ENCODE measurements around the gene CDSN. TPM values are rescaled to one million over a fixed set of nuclear protein-coding genes. Genes with fewer than 3 reads are reported as not detected.
A peak's percentile ranks its signal among the peaks of the same experiment; 100 is the strongest.

The CDSN gene
- total RNA-seq, 1 donor from 2014 or later, result not detected

DNA sequence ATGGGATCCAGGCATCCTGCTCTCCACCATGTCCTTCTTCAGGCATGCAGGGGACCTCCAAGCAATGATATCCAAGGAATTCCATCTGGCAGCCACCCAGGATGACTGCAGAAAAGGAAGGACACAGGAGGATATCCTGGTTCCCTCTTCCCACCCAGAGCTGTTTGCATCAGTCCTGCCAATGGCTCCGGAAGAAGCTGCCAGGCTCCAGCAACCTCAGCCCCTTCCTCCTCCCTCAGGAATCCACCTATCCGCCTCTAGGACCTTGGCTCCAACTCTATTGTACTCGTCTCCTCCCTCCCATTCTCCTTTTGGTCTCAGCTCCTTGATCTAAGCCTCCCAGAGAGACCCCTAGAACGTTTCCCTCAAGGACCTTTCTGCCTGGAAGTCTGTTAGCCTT is 19.4 kb upstream of the CDSN start:
- peaks cover 3% of the 10 kb centered on the region for H3K4me1 Mint-ChIP-seq (ENCODE audit: low read depth)
- H3K9me3 Mint-ChIP-seq, result no peaks in the 10 kb centered on the region
- peaks cover 9% of the 10 kb centered on the region for H3K36me3 Mint-ChIP-seq (ENCODE audit: low read depth)
- DNase-seq (ENCODE audit: low spot score), result no peak
- no peak overlapping the region for H3K4me3 Mint-ChIP-seq (ENCODE audit: low read depth)
- no peak overlapping the region for H3K27ac Mint-ChIP-seq
- intact Hi-C loops (cut with micrococcal nuclease), result no loop called here
- peaks cover 2% of the 10 kb centered on the region for H3K27me3 Mint-ChIP-seq (ENCODE audit: low read depth)

DNA sequence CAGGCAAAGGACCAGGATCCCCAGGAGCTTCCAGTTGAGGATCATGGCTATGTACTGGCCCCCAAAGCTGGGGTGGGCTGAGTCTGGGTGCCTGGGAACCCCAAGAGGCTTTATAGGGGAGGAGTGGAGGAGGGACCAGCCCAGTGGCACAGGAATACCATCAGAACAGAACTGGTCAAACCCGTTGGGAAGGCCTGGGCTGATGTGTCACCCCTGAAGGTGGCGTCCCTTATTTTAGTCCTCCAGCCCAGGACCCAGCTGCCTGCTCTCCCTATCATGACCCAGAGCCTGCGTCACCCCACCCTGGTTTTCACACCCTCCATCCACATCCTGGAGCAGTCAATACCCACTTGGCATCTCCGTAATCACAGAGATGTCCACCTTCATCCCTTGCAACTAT is 18.7 kb upstream of the CDSN start, which contains the start of gene PSORS1C2:
Gene PSORS1C2 (minus strand): TSS at position 85 of the 400 bp plus-strand sequence. CDS start 40 bp downstream, at position 45.
- Mint-ChIP-seq H3K4me3 (ENCODE audit: low read depth) (no peak within 1 kb of the TSS), H3K36me3 (ENCODE audit: low read depth) (peaks cover 6% of the 10 kb centered on the region), H3K27me3 (ENCODE audit: low read depth) (peaks cover 2% of the 10 kb centered on the region), H3K9me3 (no peaks in the 10 kb centered on the region), H3K4me1 (ENCODE audit: low read depth) (peaks cover 3% of the 10 kb centered on the region), H3K27ac (no peak within 1 kb of the TSS)
- DNase-seq (ENCODE audit: low spot score), result no peak
- intact Hi-C loops (cut with micrococcal nuclease), result no loop called here

DNA sequence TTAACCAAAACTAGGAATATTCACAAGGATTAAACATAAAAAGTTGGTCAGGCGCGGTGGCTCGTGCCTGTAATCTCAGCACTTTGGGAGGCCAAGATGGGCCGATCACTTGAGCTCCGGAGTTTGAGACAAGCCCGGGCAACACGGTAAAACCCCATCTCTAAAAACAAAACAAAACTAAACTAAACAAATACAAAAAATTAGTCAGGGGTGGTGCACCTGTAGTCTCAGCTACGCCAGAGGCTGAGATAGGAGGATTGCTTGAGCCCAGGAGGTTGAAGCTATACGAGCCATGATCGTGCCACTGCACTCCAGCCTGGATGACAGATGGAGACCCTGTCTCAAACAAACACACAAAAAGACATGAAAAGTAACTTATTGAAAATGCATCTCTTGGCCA is 15.5 kb upstream of the CDSN start:
- Mint-ChIP-seq H3K36me3 (ENCODE audit: low read depth) (no peaks in the 10 kb centered on the region), H3K9me3 (no peaks in the 10 kb centered on the region), H3K27me3 (ENCODE audit: low read depth) (peaks cover 2% of the 10 kb centered on the region), H3K4me3 (ENCODE audit: low read depth) (no peak overlapping the region), H3K4me1 (ENCODE audit: low read depth) (peaks cover 3% of the 10 kb centered on the region), H3K27ac (no peak overlapping the region)
- intact Hi-C loops (cut with micrococcal nuclease), result loop anchor here (2.0 kb wide), 1 partner anchor 23 kb away; the partner anchor contains the start of gene TCF19
- no peak for DNase-seq (ENCODE audit: low spot score)

DNA sequence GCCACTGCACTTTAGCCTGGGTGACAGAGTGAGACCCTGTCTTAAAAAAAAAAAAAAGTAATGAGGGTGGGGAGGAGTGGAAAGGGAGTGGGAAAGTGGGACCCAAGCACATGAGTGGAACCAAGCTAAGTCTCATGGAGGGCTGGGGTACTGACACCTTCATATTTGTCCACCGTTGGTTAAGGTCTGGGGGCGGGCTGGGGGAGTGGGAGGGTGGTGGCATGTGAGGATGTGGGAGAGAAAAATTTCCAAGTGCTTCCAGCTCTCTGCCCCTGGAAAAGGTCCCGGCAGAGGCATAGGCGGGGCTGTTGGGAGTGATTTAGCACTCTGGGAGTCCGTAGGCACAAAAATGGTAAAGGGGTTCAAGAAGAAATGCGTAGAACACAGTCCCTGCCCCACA is 12.6 kb upstream of the CDSN start:
- Mint-ChIP-seq H3K27me3 (ENCODE audit: low read depth) (peaks cover 17% of the 10 kb centered on the region), H3K27ac (no peak overlapping the region), H3K9me3 (no peaks in the 10 kb centered on the region), H3K36me3 (ENCODE audit: low read depth) (no peaks in the 10 kb centered on the region), H3K4me3 (ENCODE audit: low read depth) (no peak overlapping the region), H3K4me1 (ENCODE audit: low read depth) (peaks cover 3% of the 10 kb centered on the region)
- no peak for DNase-seq (ENCODE audit: low spot score)
- intact Hi-C loops (cut with micrococcal nuclease), result no loop called here

DNA sequence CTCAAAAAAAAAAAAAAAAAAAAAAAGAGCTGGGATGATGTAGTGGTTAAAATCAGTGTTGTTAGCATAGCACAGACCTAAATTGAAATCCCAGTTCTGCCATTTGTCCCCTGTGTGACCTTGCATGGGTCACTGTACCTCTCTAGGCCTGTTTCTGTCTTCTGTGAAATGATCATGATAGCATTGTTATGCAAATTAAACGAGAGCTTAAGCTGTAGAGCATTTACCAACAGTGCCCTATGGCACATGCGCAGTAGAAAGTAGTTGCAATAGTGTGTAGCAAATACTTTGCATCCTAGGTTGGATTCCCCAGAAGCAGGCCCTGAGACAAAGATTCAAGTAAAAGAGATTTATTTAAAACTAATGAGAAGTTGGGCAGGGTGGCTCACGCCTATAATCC is 11.3 kb upstream of the CDSN start:
- no peaks in the 10 kb centered on the region for H3K9me3 Mint-ChIP-seq
- intact Hi-C loops (cut with micrococcal nuclease), result no loop called here
- peaks cover 16% of the 10 kb centered on the region for H3K27me3 Mint-ChIP-seq (ENCODE audit: low read depth)
- no peaks in the 10 kb centered on the region for H3K4me1 Mint-ChIP-seq (ENCODE audit: low read depth)
- no peak overlapping the region for H3K4me3 Mint-ChIP-seq (ENCODE audit: low read depth)
- H3K27ac Mint-ChIP-seq, result no peak overlapping the region
- DNase-seq (ENCODE audit: low spot score), result no peak
- no peaks in the 10 kb centered on the region for H3K36me3 Mint-ChIP-seq (ENCODE audit: low read depth)

DNA sequence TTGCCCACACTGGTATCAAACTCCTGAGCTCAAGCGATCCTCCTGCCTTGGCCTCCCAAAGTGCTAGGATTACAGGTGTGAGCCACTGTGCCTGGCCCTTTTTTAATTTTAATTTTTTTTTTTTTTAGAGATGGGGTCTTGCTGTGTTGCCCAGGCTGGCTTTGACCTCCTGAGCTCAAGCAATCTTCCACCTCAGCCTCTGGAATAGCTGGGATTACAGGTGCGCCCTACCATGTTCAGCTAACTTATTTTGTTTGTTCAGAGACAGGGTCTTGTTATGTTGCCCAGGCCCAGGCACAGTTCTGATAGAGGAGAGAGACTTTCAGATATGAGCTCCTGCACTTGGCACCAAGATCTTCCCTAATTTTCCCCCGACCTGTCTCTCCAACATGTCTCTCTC is 10.5 kb upstream of the CDSN start:
- H3K9me3 Mint-ChIP-seq, result no peaks in the 10 kb centered on the region
- intact Hi-C loops (cut with micrococcal nuclease), result no loop called here
- H3K4me3 Mint-ChIP-seq (ENCODE audit: low read depth), result no peak overlapping the region
- H3K36me3 Mint-ChIP-seq (ENCODE audit: low read depth), result no peaks in the 10 kb centered on the region
- no peak for DNase-seq (ENCODE audit: low spot score)
- H3K27me3 Mint-ChIP-seq (ENCODE audit: low read depth), result peaks cover 16% of the 10 kb centered on the region
- no peaks in the 10 kb centered on the region for H3K4me1 Mint-ChIP-seq (ENCODE audit: low read depth)
- H3K27ac Mint-ChIP-seq, result no peak overlapping the region

DNA sequence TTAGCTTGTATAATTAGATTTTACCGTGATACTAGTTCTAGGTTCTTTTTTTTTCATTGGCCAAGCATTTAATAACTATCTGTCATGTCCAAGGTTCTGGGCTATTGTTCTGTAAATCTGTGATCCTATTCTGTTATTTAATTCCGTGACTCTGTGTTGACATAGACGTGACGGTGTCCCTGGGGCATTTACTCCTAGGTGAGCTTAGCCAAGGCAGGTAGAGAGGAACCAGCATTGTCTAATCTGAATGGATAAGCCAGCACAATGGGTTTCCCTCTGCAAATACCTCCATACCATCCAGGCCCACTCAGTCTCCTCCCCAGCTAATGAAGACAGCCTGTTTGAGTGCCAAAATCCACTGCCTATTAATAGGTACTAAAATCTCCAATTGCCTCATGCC is 8.9 kb upstream of the CDSN start:
- Mint-ChIP-seq H3K36me3 (ENCODE audit: low read depth) (no peaks in the 10 kb centered on the region), H3K9me3 (no peaks in the 10 kb centered on the region), H3K27me3 (ENCODE audit: low read depth) (peaks cover 18% of the 10 kb centered on the region), H3K4me3 (ENCODE audit: low read depth) (no peak overlapping the region), H3K4me1 (ENCODE audit: low read depth) (no peaks in the 10 kb centered on the region), H3K27ac (no peak overlapping the region)
- no peak for DNase-seq (ENCODE audit: low spot score)
- intact Hi-C loops (cut with micrococcal nuclease), result no loop called here

DNA sequence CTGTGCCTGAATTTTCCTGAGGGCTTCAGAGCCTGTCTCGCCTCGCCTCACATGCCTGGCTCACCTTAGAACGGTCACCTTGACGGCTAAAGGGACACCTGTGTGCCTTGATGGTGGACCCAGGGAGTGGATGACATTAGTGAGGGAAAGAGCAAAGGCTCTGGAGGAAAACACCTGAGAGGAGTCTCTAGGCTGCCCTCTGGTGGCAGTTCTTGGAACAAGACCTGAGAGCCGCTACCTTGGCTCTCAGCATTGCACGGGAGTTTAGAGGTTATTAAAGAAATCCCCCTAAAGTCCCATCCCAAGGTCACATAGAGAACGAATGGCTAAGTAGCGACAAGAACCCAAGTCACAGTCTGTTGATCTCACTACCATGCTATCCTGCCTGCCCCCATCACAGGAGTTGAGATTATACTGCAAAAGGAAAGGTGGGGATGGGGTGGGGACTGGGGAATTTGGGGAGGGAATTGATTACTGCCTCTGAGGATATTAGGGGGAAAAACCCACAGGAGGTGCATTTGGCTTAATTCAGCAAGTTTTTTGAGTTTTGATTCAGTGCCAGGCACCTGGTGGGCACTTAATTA is 7.9 kb upstream of the CDSN start:
- DNase-seq (ENCODE audit: low spot score), result peak; percentile 52
- Mint-ChIP-seq H3K9me3 (no peaks in the 10 kb centered on the region), H3K27me3 (ENCODE audit: low read depth) (peaks cover 18% of the 10 kb centered on the region), H3K4me3 (ENCODE audit: low read depth) (no peak overlapping the region), H3K27ac (no peak overlapping the region), H3K4me1 (ENCODE audit: low read depth) (no peaks in the 10 kb centered on the region), H3K36me3 (ENCODE audit: low read depth) (no peaks in the 10 kb centered on the region)
- intact Hi-C loops (cut with micrococcal nuclease), result no loop called here

DNA sequence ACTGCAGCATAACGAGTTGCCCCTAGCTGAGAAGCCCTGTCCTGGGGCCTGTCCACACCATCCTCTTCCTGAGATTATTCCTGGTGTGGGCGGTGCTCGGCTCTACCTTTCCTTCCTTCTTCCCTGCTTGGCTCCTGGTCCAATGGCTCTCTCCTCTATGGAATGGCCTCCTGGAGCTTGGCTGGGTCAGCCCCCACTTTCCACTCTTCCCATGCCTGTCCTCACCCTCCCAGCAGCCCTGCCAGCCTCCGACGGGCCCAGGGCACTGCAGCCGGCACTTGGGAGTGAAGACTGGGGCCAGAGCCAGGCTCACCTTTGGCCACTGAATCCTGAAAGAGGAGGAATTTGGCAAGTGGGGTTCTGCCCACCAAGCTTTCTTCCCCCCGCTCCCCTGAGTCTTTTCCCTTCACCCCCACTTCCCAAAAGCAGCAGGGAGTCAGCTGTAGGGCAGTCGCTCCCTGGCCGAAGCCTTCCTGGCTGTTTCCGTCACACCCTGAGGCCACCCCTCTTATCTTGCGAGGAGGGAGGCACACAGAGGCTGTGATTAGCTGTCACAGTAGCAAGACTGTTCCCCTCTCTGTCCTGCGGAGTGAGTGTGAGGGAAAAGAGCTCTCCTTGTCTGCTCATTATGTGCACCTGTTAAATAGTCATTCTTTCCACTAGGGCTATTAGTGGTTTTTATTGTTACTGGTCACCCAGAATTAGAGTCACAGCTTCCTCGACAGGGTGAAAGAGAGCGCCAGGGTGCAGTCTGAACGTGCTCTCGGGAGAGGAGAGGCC is 6.3 kb upstream of the CDSN start:
- no peaks in the 10 kb centered on the region for H3K36me3 Mint-ChIP-seq (ENCODE audit: low read depth)
- peaks cover 18% of the 10 kb centered on the region for H3K27me3 Mint-ChIP-seq (ENCODE audit: low read depth)
- H3K4me3 Mint-ChIP-seq (ENCODE audit: low read depth), result no peak overlapping the region
- no peaks in the 10 kb centered on the region for H3K4me1 Mint-ChIP-seq (ENCODE audit: low read depth)
- no peak overlapping the region for H3K27ac Mint-ChIP-seq
- no peak for DNase-seq (ENCODE audit: low spot score)
- no peaks in the 10 kb centered on the region for H3K9me3 Mint-ChIP-seq
- intact Hi-C loops (cut with micrococcal nuclease), result no loop called here

DNA sequence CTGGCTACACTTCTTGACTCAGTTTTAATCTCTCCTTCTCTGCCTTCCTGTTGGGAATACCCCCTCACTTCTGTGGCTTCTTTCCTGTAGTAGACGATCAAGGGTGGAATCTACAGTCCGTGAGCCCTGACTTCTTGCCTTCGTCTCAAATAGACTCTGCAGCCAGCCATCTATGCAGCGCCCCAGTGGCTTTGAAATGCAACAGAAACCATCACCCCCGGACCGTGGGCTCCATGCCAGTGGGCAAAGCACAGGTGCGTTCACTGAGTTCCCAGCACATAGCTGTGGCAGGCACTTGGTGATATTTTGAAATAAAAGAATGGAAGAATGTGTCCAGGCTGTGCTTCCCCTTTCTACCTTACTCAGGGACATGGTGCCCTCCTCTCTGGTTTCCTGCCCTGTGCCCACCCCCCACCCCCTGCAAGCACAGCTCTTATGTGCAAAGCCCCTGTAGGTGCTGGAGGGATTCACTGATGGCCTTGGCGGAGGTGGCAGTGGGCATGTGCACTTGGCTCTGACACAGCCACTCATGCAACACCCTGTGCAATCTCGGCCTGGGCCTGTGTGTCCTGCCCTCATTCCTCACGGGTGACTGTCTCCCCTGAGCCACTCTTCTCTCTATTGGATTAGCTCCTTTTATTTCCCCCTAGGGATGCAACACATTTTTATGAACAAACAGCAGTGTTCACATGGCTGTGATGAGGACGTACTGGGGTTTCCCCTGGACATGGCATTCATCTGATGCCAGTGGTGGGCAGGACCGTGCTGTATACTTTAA is 5.5 kb upstream of the CDSN start:
- no peaks in the 10 kb centered on the region for H3K9me3 Mint-ChIP-seq
- H3K36me3 Mint-ChIP-seq (ENCODE audit: low read depth), result no peaks in the 10 kb centered on the region
- no peak overlapping the region for H3K4me3 Mint-ChIP-seq (ENCODE audit: low read depth)
- H3K27me3 Mint-ChIP-seq (ENCODE audit: low read depth), result peaks cover 18% of the 10 kb centered on the region
- no peaks in the 10 kb centered on the region for H3K4me1 Mint-ChIP-seq (ENCODE audit: low read depth)
- no peak for DNase-seq (ENCODE audit: low spot score)
- no peak overlapping the region for H3K27ac Mint-ChIP-seq
- intact Hi-C loops (cut with micrococcal nuclease), result no loop called here

DNA sequence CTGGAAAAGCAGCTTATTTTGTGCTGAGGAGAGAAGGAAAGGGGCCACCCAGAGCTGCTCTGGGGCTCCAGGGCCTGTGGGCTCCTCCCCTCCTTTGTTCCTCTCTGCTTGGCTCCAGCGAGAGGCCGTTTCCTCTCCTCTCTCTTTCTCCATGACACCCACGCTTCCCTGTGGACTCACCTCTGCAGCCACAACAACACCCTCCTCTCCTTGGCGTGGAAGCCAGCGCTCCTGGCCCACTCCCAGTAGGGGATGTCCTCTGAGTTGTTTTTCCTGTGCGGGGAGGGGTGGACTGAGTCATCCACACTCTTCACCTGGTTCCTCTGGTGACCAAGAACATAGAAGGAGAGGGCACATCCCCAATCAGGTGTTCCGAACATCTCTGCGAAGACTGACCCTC is 4.9 kb upstream of the CDSN start:
- DNase-seq (ENCODE audit: low spot score), result no peak
- peaks cover 18% of the 10 kb centered on the region for H3K27me3 Mint-ChIP-seq (ENCODE audit: low read depth)
- H3K4me1 Mint-ChIP-seq (ENCODE audit: low read depth), result no peaks in the 10 kb centered on the region
- no peak overlapping the region for H3K27ac Mint-ChIP-seq
- intact Hi-C loops (cut with micrococcal nuclease), result no loop called here
- no peaks in the 10 kb centered on the region for H3K36me3 Mint-ChIP-seq (ENCODE audit: low read depth)
- H3K4me3 Mint-ChIP-seq (ENCODE audit: low read depth), result no peak overlapping the region
- H3K9me3 Mint-ChIP-seq, result no peaks in the 10 kb centered on the region

DNA sequence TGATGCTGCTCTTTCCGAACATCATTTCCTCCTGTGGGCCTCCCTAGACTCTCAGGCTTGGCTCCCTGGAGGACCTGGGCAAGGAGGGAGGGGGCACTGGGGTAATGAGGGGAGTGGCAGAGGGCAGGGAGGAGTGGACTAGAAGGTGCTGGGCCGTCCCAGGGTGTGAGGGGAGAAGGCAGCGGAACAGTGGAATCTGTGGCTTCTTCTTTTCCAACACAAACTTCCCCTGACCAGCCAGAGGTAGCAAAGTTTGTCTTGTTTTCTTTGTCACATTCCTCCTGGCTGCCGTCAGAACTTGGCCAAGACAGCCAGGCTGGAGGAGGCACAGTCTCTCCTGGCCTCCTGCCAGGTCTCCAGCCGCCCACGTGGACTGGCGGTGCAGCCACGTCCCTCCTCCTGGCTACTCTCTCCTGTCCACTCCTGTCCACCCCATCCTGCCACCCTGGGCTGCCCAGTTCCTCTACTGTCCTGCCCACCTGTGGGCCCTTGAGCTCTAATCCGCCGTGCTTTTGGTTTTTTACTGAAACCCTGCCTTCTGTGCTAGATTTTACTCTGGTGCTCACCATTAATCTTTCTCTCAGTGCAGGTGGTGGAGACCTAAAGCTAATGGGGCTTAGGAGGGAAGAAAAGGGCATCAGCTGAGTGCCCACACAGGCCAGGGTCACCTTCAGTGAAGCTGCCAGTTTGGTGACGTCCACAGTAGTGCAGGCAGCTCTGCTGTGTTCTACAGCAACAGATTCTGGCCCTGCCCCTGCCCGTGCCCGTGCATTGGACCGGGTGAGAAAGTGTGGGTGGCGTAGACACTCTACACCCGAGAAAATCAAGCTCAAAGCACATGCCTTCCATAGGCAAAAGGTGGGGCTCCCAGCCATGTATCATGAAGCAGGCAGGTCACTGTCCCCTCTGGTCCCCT is 2.8 kb upstream of the CDSN start:
- H3K4me3 Mint-ChIP-seq (ENCODE audit: low read depth), result no peak overlapping the region
- H3K27ac Mint-ChIP-seq, result no peak overlapping the region
- H3K27me3 Mint-ChIP-seq (ENCODE audit: low read depth), result peaks cover 8% of the 10 kb centered on the region
- H3K4me1 Mint-ChIP-seq (ENCODE audit: low read depth), result no peaks in the 10 kb centered on the region
- intact Hi-C loops (cut with micrococcal nuclease), result no loop called here
- H3K36me3 Mint-ChIP-seq (ENCODE audit: low read depth), result no peaks in the 10 kb centered on the region
- DNase-seq (ENCODE audit: low spot score), result no peak
- no peaks in the 10 kb centered on the region for H3K9me3 Mint-ChIP-seq

All from activated T-helper 2 cell treated with anti-CD3 and anti-CD28 coated beads, Interferon-gamma antibody, Interleukin-2, Interleukin-4, amounts not matched to agents 10 μg/mL and 5 μg/mL and 100 μg/mL, durations not matched to agents 14 hours and 24 hours and 36 hours (primary cell).